Spleen (tissue), 13 donors: ENCODE results near the gene TREM2. TPM values are rescaled to one million over a fixed set of nuclear protein-coding genes. Genes with fewer than 3 reads are reported as not detected.
A peak's percentile ranks its signal among the peaks of the same experiment; 100 is the strongest.

ENCODE experiments used
- DNase-seq: peaks from one replicate; pipeline ENCODE4 v3.0.0-alpha.2; 2020
- H3K27ac ChIP-seq, 8 donors: fragments of 200-600 bp; sonication (generic) in 7 of 8; 1 replicate in 4 of 8; 2 replicates in 4 of 8; pipeline versions ENCODE4 v1.5.0 to v1.8.0; 2016 to 2021; ENCODE audit warnings: inconsistent platforms in 4 of 8, mild to moderate bottlenecking in 4 of 8, moderate library complexity in 1 of 8
- H3K27me3 ChIP-seq, 7 donors: fragments of 200-600 bp; sonication (generic) in 6 of 7; replicated peaks in 1 of 7; 1 replicate in 4 of 7; 2 replicates in 3 of 7; pipeline versions ENCODE4 v1.5.0 to v1.8.0; 2016 to 2021; ENCODE audit warnings: inconsistent platforms in 3 of 7, mild to moderate bottlenecking in 1 of 7
- H3K36me3 ChIP-seq, 6 donors: fragments of 200-600 bp; sonication (generic) in 5 of 6; 1 replicate in 4 of 6; 2 replicates in 2 of 6; pipeline versions ENCODE4 v1.5.0 to v1.8.0; 2016 to 2021; ENCODE audit warnings: inconsistent platforms in 2 of 6
- H3K4me1 ChIP-seq, 6 donors: fragments of 200-600 bp; sonication (generic) in 5 of 6; 1 replicate in 3 of 6; 2 replicates in 3 of 6; pipeline versions ENCODE4 v1.5.0 to v1.8.0; 2016 to 2021; ENCODE audit warnings: inconsistent platforms in 3 of 6
- H3K4me3 ChIP-seq, 8 donors: fragments of 200-600 bp; sonication (generic) in 7 of 8; 1 replicate in 4 of 8; 2 replicates in 4 of 8; pipeline versions ENCODE4 v1.5.0 to v1.8.0; 2016 to 2021; ENCODE audit warnings: inconsistent platforms in 4 of 8, mild to moderate bottlenecking in 4 of 8, moderate library complexity in 2 of 8
- H3K9me3 ChIP-seq, 8 donors: fragments of 200-600 bp; sonication (generic) in 7 of 8; 1 replicate in 4 of 8; 2 replicates in 4 of 8; pipeline versions ENCODE4 v1.5.0 to v1.8.0; 2016 to 2021; ENCODE audit warnings: inconsistent platforms in 4 of 8
- POLR2A ChIP-seq, 3 donors: fragments of 450-650 bp; IDR thresholded peaks; one replicate each; pipeline ENCODE4 v1.5.1; 2017; ENCODE audit warnings: antibody characterized with exemption in 3 of 3, mild to moderate bottlenecking in 1 of 3
- POLR2AphosphoS5 ChIP-seq, 3 donors: sonication (generic); formaldehyde crosslinking; IDR thresholded peaks; one replicate each; pipeline ENCODE4 v1.5.1; 2017; ENCODE audit warnings: antibody characterized with exemption in 3 of 3
- WGBS, 5 donors: extraction: QIAGEN DNeasy Blood & Tissue Kit in 3 of 5; methylation state at CpG; one replicate each; pipeline versions ENCODE4 v1.1.5 to v1.1.7; 2013 to 2018; 5-methylcytosine and 5-hydroxymethylcytosine counted together
- intact Hi-C: fragments of 100-400 bp; cut with DNase I; formaldehyde crosslinking; loops from one replicate; pipeline ENCODE4 v1.15.0; 2023; ENCODE audit warnings: low total_unique reads
- long read RNA-seq, 2 donors: transcript quantifications; one replicate each; lab custom pipeline, GENCODE V29; 2026
- polyA plus RNA-seq, 3 donors: library from polyadenylated mRNA; stranded (reverse); fragments of 200-250 nt; gene quantifications; one replicate each; pipeline ENCODE4 v1.2.1, GENCODE V29; 2013
- total RNA-seq, 7 donors: library from RNA; depleted of rRNA in 3 of 7; stranded (reverse); fragments of >200 nt in 3 of 7; fragmentation: NEBNext Ultra II Directional in 4 of 7; extraction: Animal tissue kit (Norgen Biotek cat#: 25700) in 4 of 7; gene quantifications; one replicate each; pipeline versions ENCODE4 v1.1.0 to v1.2.1, GENCODE V29; 2016 to 2021
- TF ChIP-seq, protein P1 (sequence below), 11 experiments: fragments of 200-600 bp in 7 of 11; fragments of 450-650 bp in 4 of 11; sonication (generic) in 4 of 11; IDR thresholded peaks in 8 of 11; conservative IDR thresholded peaks in 3 of 11; 1 replicate in 7 of 11; 2 replicates in 4 of 11; pipeline versions ENCODE4 v1.4.0 to v1.8.0; 2016 to 2021; ENCODE audit warnings: antibody characterized with exemption in 11 of 11, inconsistent platforms in 4 of 11, mild to moderate bottlenecking in 1 of 11
- donor health status: healthy with polysubstance abuse.
- donor health status: DM: no; HTN: no; CAD: no; lungs with moderate emphysema.
- donor health status: DM: no; HTN: no; CAD: no.
- donor health status: Bipolar disorder and iron deficiency.
- donor health status: healthy.
- donor health status: DM: no; HTN: no; CAD: no.
- donor health status: DM: yes; HTN: yes; CAD: no.

Gene TREM2
- total RNA-seq (under 1 TPM in 3 of 7 donors, not detected in 4; 0.64 to 0.97 (median 0.73) TPM), polyA plus RNA-seq (10 to 100 TPM in 1 of 3 donors, under 1 TPM in 2; 0.59 to 18.3 (median 0.74) TPM)
- long read RNA-seq, donor 1, transcript TREM2-202 (5 exons, 1,044 nt) = major isoform, 6 of 6 reads
- long read RNA-seq, donor 1, partial matches to known transcripts = 0 of 6 reads
- long read RNA-seq, donor 1, other reads (novel, unspliced or antisense) = 0 of 6 reads
- long read RNA-seq, donor 2 = 0 reads

DNA sequence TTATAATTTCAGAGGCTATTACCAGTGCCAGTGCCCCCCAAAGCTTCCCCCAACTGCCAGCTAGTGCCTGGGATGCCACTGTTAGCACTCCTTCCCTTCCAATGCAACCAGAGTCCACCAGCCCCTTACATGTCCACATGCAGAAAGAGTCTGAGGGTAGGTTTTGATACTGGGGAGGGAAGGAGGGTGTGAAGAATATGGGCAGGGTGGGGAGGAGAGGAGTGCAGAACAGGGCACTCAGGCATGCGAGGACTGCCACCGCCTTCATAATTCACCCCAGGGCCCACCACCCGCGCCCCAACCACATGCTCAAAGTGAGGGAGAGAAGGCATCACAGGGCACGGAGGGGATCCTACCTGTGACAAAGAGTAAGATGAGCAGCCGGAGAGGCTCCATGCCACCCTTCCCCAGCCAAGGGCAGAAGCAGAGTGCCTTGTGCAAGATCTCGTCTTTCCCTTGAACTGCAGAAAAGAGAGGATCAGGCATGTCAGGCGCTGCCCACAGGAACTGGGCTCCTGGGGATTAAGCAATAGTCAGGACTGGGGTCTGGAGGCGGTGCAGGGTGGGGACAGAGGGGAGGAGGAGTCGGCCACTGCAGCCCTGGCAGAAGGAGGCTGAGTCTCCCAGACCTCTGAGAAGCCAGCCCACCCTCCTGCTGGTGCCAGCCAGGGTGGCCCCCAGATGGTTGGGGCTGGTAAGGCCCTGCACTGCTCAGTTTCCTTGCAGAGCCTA is at the start of gene TREM2:
TREM2 (minus strand) TSS at position 430 of the 732 bp plus-strand sequence; CDS start at position 396, 34 bp downstream.
- Histone ChIP-seq H3K36me3 (no peaks in the 10 kb centered on the region), H3K27ac (no peak within 1 kb of the TSS), H3K4me1 (peaks cover 0 to 7% (median 0%) of the 10 kb centered on the region in 6 donors), H3K4me3 (no peak within 1 kb of the TSS), H3K9me3 (no peaks in the 10 kb centered on the region), H3K27me3 (peaks cover 0 to 14% (median 0%) of the 10 kb centered on the region in 7 donors)
- no peak for DNase-seq
- intact Hi-C loops = no loop called here
- WGBS, 5 donors = 63 to 87% (median 73%) methylated on average over 6 to 10 of the region's 10 CpGs
- TF ChIP-seq POLR2A (IDR thresholded peaks at IDR 0.05) (no peak), POLR2AphosphoS5 (IDR thresholded peaks at IDR 0.05) (no peak)
- TF ChIP-seq, protein P1, sequence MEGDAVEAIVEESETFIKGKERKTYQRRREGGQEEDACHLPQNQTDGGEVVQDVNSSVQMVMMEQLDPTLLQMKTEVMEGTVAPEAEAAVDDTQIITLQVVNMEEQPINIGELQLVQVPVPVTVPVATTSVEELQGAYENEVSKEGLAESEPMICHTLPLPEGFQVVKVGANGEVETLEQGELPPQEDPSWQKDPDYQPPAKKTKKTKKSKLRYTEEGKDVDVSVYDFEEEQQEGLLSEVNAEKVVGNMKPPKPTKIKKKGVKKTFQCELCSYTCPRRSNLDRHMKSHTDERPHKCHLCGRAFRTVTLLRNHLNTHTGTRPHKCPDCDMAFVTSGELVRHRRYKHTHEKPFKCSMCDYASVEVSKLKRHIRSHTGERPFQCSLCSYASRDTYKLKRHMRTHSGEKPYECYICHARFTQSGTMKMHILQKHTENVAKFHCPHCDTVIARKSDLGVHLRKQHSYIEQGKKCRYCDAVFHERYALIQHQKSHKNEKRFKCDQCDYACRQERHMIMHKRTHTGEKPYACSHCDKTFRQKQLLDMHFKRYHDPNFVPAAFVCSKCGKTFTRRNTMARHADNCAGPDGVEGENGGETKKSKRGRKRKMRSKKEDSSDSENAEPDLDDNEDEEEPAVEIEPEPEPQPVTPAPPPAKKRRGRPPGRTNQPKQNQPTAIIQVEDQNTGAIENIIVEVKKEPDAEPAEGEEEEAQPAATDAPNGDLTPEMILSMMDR (IDR thresholded peaks at IDR 0.05 in 8 of 11, conservative IDR thresholded peaks at IDR 0.05 in 3 of 11) = no peak

DNA sequence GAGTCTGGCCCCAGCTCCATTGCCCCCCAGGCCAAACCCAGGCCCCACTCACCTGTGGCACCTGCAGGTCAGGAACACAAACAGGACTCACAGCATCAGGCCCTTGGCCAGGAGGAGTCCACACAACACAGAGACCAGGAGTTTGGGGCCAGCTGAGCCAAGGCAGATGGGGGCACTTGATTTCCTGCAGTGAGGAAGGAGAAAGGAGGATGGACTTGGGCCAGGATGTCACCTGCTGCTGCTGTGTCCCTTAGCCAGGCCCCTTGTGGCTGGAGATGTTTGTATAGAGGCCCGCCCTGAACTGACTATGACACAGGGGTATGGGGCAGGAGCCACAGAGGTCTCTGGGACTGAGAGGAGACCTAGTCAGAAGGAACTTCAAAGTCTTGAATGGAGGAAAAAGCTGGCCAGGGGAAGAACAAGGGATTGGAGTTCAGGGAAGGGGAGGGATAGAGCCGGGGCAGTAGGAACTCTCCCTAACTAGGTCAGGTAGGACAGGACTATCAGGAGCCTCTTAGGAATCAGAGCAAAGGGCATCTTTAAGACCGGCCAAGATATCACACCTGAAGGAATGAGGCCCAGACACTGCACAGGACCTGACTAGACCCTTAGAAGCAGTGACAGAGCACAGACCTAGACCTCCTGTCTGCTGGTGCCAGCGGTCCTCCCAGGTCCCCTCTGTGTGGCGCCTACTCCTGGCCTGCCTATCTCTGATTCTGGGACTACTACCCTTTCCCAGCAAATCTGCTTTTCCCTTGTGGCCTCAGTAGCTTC is 46.8 kb upstream of the TREM2 start:
- no peak for TF ChIP-seq POLR2A (IDR thresholded peaks at IDR 0.05)
- TF ChIP-seq, protein P1 (IDR thresholded peaks at IDR 0.05 in 8 of 11, conservative IDR thresholded peaks at IDR 0.05 in 3 of 11) = no peak
- TF ChIP-seq POLR2AphosphoS5 (IDR thresholded peaks at IDR 0.05) = no peak
- Histone ChIP-seq H3K27ac (peak overlapping the region in 4 of 8 donors; percentile 2 to 75 (median 50)), H3K4me3 (no peak overlapping the region), H3K9me3 (peaks cover 0 to 12% (median 8%) of the 10 kb centered on the region in 8 donors), H3K4me1 (peaks cover 0 to 29% (median 6%) of the 10 kb centered on the region in 6 donors), H3K27me3 (no peaks in the 10 kb centered on the region), H3K36me3 (no peaks in the 10 kb centered on the region)
- DNase-seq = no peak
- WGBS, 5 donors = 85 to 90% (median 87%) methylated on average over 5 of the region's 5 CpGs
- intact Hi-C loops = no loop called here

DNA sequence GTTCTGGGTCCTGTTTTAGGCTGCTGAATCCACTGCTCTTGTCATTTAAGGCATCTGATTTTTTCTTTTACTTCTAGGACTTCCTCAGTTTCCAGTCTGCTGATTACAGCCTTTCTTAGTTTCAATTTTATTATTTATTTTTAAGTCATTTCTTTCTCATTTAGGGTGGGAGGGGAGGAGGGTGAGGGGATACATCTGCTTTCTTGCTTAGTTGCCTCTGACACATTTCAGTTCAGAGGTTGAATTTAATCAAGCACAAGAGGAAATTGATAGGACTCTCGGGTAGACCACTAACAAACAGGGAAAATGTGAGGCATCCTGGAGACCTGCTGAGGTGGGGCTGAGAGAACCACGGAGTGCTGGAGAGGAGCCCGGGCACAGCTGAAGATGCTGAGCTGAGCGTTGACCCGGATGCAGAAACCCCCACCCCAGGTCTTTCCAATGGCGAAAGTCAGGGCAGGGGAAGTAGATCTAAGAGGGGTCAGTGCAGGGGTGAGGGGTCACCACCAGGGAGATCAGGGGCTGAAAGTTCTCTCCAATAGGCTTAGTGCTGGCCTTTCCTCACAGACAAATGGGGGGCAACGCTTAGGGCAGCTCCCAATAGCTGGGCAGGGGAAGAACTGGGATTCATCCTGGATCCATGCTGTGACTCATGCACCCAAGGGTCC is 45.7 kb upstream of the TREM2 start:
- no peak for DNase-seq
- Histone ChIP-seq H3K27ac (peak overlapping the region in 5 of 8 donors; percentile 39 to 75 (median 54)), H3K36me3 (no peaks in the 10 kb centered on the region), H3K9me3 (peaks cover 0 to under 1% (median 0%) of the 10 kb centered on the region in 8 donors), H3K4me3 (no peak overlapping the region), H3K4me1 (peaks cover 0 to 29% (median 6%) of the 10 kb centered on the region in 6 donors), H3K27me3 (no peaks in the 10 kb centered on the region)
- WGBS, 5 donors = 64 to 85% (median 81%) methylated on average over 7 of the region's 7 CpGs
- intact Hi-C loops = no loop called here
- no peak for TF ChIP-seq POLR2A (IDR thresholded peaks at IDR 0.05)
- no peak for TF ChIP-seq POLR2AphosphoS5 (IDR thresholded peaks at IDR 0.05)
- TF ChIP-seq, protein P1 (IDR thresholded peaks at IDR 0.05 in 8 of 11, conservative IDR thresholded peaks at IDR 0.05 in 3 of 11) = no peak
